SK-N-SH treated with all-trans-retinoic acid at 6 μM for 48 hours (cell line): ENCODE results near the gene ARHGAP22.

ENCODE experiments used
- CSDC2 ChIP-seq: fragments of 250-450 bp; sonication (Bioruptor Pico); IDR thresholded peaks from 2 replicates; pipeline ENCODE4 v1.5.0; 2020; ENCODE audit warnings: mild to moderate bottlenecking, moderate library complexity
- ISL1 ChIP-seq: fragments of 250-450 bp; sonication (Bioruptor Pico); IDR thresholded peaks from 2 replicates; pipeline ENCODE4 v2.1.2; 2022; ENCODE audit warnings: mild to moderate bottlenecking, moderate library complexity
- ZFP3 ChIP-seq: fragments of 250-450 bp; sonication (Bioruptor Pico); IDR thresholded peaks from 2 replicates; pipeline ENCODE4 v1.5.0; 2020; ENCODE audit warnings: mild to moderate bottlenecking, moderate library complexity

GRCh38 chr10:48536156-48536500, 68.7 kb downstream of the ARHGAP22 start:
- TF ChIP-seq ZFP3 = no peak
- no peak for TF ChIP-seq CSDC2 (CRISPR knock-in tag)
- TF ChIP-seq ISL1 (CRISPR knock-in tag) = no peak
